ENCODE measurements around the gene MVK.

The MVK gene

DNA sequence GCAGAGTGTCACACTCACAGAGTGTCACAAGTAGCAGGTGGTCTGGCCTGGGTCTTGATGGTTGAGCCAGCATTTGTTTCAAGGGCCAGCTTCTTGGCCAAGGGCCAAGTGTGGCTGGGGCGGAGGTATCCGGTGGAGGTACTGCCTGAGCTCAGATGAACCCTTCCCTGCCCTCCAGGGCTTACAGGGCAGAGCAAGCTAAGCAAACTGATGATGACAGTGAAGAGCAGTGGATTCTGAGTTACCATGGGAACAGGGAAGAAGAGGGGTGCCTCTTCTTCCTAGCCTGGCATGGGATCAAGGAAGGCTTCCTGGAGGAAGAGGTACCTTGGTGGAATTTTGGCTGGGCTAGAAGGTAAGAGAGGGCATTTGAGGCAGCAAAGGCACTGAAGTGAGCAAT, 35.7 kb downstream of the MVK start:
- no peak for DNase-seq (ENCODE audit: low spot score)
- TF ChIP-seq, protein P1, sequence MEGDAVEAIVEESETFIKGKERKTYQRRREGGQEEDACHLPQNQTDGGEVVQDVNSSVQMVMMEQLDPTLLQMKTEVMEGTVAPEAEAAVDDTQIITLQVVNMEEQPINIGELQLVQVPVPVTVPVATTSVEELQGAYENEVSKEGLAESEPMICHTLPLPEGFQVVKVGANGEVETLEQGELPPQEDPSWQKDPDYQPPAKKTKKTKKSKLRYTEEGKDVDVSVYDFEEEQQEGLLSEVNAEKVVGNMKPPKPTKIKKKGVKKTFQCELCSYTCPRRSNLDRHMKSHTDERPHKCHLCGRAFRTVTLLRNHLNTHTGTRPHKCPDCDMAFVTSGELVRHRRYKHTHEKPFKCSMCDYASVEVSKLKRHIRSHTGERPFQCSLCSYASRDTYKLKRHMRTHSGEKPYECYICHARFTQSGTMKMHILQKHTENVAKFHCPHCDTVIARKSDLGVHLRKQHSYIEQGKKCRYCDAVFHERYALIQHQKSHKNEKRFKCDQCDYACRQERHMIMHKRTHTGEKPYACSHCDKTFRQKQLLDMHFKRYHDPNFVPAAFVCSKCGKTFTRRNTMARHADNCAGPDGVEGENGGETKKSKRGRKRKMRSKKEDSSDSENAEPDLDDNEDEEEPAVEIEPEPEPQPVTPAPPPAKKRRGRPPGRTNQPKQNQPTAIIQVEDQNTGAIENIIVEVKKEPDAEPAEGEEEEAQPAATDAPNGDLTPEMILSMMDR (IDR thresholded peaks at IDR 0.05; ENCODE audit: extremely low read depth, missing control alignments), result no peak

GRCh38 chr12:109610523-109610922, 36.9 kb downstream of the MVK start:
- TF ChIP-seq, protein P1 (IDR thresholded peaks at IDR 0.05; ENCODE audit: extremely low read depth, missing control alignments), result no peak
- no peak for DNase-seq (ENCODE audit: low spot score)

DNA sequence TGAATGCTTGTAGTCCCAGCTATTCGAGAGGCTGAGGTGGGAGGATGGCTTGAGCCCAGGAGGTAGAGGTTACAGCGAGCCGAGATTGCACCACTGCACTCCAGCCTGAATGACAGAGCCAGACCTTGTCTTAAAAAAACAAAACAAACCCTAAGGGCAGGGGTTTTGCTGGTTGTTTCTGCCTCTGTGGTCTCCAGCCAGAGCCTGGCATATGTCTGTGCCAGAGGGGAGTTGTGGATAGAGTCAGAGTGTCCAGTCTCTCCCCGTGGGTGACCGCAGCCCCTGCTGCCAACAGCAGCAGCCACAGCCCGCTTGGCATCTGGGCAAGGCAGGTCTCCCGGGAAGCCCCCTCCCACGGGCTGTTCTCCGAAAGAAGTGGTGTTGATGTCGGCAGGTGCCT, 37.6 kb downstream of the MVK start:
- no peak for DNase-seq (ENCODE audit: low spot score)
- TF ChIP-seq, protein P1 (IDR thresholded peaks at IDR 0.05; ENCODE audit: extremely low read depth, missing control alignments), result no peak

- DNase-seq (ENCODE audit: low spot score), result no peak
- TF ChIP-seq, protein P1 (IDR thresholded peaks at IDR 0.05; ENCODE audit: extremely low read depth, missing control alignments), result no peak
Measured at GRCh38 chr12:109612003-109612402, 38.4 kb downstream of the MVK start.

- DNase-seq (ENCODE audit: low spot score), result no peak
- TF ChIP-seq, protein P1 (IDR thresholded peaks at IDR 0.05; ENCODE audit: extremely low read depth, missing control alignments), result no peak
Measured at GRCh38 chr12:109612975-109613502, 39.4 kb downstream of the MVK start.

DNA sequence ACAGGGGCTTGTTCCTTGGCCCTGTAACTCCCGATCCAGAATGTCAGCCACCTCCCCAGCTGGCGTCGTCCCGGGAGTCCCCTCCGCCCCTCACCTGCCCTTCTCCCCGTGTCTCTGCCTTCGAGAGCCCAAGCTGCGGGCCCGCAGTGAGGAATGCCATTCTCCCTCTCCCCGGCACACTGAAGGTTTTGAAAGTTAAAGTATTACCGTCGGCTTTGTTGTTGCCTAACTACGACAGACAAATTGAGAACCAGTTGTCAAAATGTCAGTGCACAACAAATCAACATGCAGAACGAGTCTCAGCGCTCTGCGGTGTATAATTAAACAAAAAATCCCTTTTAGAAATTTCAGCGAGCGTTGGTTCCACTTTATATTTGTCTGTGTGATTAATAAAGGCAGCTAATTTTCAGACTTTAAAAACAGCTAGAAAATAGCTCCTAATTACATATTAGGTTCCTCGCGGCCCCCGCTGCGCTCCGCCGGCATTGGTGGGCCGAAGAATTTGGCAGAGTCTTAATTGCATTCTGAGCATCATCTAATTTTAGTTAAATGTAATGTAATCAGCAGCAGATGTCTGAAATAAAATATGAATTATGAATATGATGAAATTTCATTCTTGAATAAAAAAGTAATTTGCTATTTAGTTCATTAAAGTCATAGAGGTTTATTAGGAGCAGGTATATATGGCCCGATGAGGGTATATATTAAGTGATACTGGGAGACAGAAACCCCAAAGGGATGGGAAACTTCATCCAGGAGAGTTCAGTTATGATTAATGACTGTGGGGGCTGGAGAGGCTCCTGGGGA, 40.3 kb downstream of the MVK start:
- TF ChIP-seq, protein P1 (IDR thresholded peaks at IDR 0.05; ENCODE audit: extremely low read depth, missing control alignments), result no peak
- DNase-seq (ENCODE audit: low spot score), result no peak

GRCh38 chr12:109615556-109616229, 42.1 kb downstream of the MVK start:
- TF ChIP-seq, protein P1 (IDR thresholded peaks at IDR 0.05; ENCODE audit: extremely low read depth, missing control alignments), result no peak
- DNase-seq (ENCODE audit: low spot score), result no peak

Measured in GM20000 (cell line).